GM23248 (cell line): ENCODE measurements around the gene CSRNP3.

ENCODE experiments used
- EZH2 ChIP-seq: fragments of 200-600 bp; sonication (generic); IDR thresholded peaks from 2 replicates; pipeline ENCODE4 v1.6.1; 2018; ENCODE audit warnings: antibody characterized with exemption, mild to moderate bottlenecking; ENCODE audit not compliant: insufficient read depth, poor library complexity, severe bottlenecking
- EZH2phosphoT487 ChIP-seq: fragments of 200-600 bp; sonication (generic); IDR thresholded peaks from 2 replicates; pipeline ENCODE4 v1.6.1; 2018; ENCODE audit warnings: antibody characterized with exemption, moderate library complexity, mild to moderate bottlenecking, low read depth; ENCODE audit not compliant: insufficient read depth

DNA sequence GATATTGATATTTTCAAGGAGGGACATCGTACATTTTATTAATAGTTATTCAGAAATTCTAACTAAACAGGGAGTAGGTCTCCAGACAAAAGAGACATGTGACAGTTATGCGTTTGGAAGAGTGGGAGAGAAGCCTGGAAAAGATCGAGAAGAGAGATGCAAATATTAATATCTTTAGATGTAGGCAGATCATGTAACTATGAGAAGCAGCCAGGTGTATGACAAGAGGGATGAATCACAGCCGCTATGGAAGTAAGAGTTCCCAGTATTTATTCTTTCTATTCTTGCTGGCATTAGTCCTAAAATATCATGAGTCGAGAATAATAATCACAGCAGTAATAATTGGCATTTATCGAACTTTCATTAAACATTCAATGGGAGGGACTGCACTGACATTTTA lies 140.2 kb downstream of the CSRNP3 start:
- TF ChIP-seq EZH2 (no peak), EZH2phosphoT487 (no peak)
